Esophagus muscularis mucosa (tissue), 4 donors: ENCODE data around the gene OR7G2. TPM values are rescaled to one million over a fixed set of nuclear protein-coding genes. Genes with fewer than 3 reads are reported as not detected.

Experiments
- DNase-seq: peaks from one replicate; pipeline ENCODE4 v3.0.0-alpha.2; 2017; ENCODE audit errors: extremely low spot score
- H3K27ac ChIP-seq, 4 donors: fragments of 200-600 bp; sonication (generic); replicated peaks in 1 of 4; 1 replicate in 3 of 4; 2 replicates in 1 of 4; pipeline ENCODE4 v1.5.1; 2016 to 2019; ENCODE audit warnings: mild to moderate bottlenecking in 1 of 4
- H3K27me3 ChIP-seq, 4 donors: fragments of 200-600 bp; sonication (generic); one replicate each; pipeline versions ENCODE4 v1.5.1 to v1.6.0; 2016 to 2019
- H3K36me3 ChIP-seq, 4 donors: fragments of 200-600 bp; sonication (generic); one replicate each; pipeline ENCODE4 v1.5.1; 2016 to 2019
- H3K4me1 ChIP-seq, 4 donors: fragments of 200-600 bp; sonication (generic); one replicate each; pipeline ENCODE4 v1.5.1; 2016 to 2019
- H3K4me3 ChIP-seq, 4 donors: fragments of 200-600 bp; sonication (generic); 1 replicate in 2 of 4; 2 replicates in 2 of 4; pipeline ENCODE4 v1.5.1; 2016 to 2019; ENCODE audit warnings: mild to moderate bottlenecking in 4 of 4, moderate library complexity in 1 of 4
- H3K9me3 ChIP-seq, 4 donors: fragments of 200-600 bp; sonication (generic); 1 replicate in 3 of 4; 2 replicates in 1 of 4; pipeline ENCODE4 v1.5.1; 2016 to 2019
- CTCF ChIP-seq, 3 experiments: fragments of 200-600 bp in 2 of 3; fragments of 450-650 bp in 1 of 3; sonication (generic) in 2 of 3; IDR thresholded peaks; one replicate each; pipeline ENCODE4 v1.5.1; 2017 to 2019; ENCODE audit warnings: antibody characterized with exemption in 3 of 3, mild to moderate bottlenecking in 2 of 3, moderate library complexity in 1 of 3
- EP300 ChIP-seq: sonication (generic); formaldehyde crosslinking; IDR thresholded peaks from one replicate; pipeline ENCODE4 v1.6.1; 2017; ENCODE audit warnings: antibody characterized with exemption
- POLR2A ChIP-seq: fragments of 450-650 bp; IDR thresholded peaks from one replicate; pipeline ENCODE4 v1.6.1; 2017; ENCODE audit warnings: antibody characterized with exemption, moderate library complexity, mild to moderate bottlenecking, low read depth
- POLR2AphosphoS5 ChIP-seq, 2 donors: sonication (generic); formaldehyde crosslinking; IDR thresholded peaks; one replicate each; pipeline ENCODE4 v1.6.1; 2017; ENCODE audit warnings: antibody characterized with exemption in 2 of 2
- WGBS: methylation state at CpG from one replicate; pipeline ENCODE4 v1.1.5; 2018; 5-methylcytosine and 5-hydroxymethylcytosine counted together
- intact Hi-C: fragments of 100-400 bp; cut with DNase I; formaldehyde crosslinking; loops from one replicate; pipeline ENCODE4 v1.15.1; 2023
- total RNA-seq, 4 donors: library from RNA; depleted of rRNA; stranded (reverse); fragments of >200 nt; gene quantifications; one replicate each; pipeline versions ENCODE4 v1.1.0 to v1.2.1, GENCODE V29; 2016

Gene OR7G2
- total RNA-seq, 4 donors from 2014 or later, result not detected

GRCh38 chr19:9128171-9128570, 20.9 kb upstream of the OR7G2 start:
- no peak for DNase-seq
- Histone ChIP-seq H3K4me1 (no peaks in the 10 kb centered on the region), H3K4me3 (no peak overlapping the region), H3K27me3 (peaks cover 0 to 34% (median 0%) of the 10 kb centered on the region in 4 donors), H3K9me3 (no peaks in the 10 kb centered on the region), H3K27ac (no peak overlapping the region), H3K36me3 (no peaks in the 10 kb centered on the region)
- intact Hi-C loops, result no loop called here
- no peak for TF ChIP-seq CTCF (IDR thresholded peaks at IDR 0.05)
- TF ChIP-seq EP300, result no peak
- TF ChIP-seq POLR2AphosphoS5 (IDR thresholded peaks at IDR 0.05), result no peak
- no peak for TF ChIP-seq POLR2A
- WGBS, result 76% methylated on average over 3 of the region's 3 CpGs

GRCh38 chr19:9126900-9127405, 19.7 kb upstream of the OR7G2 start, which contains the start of gene OR7G3:
TSS of gene OR7G3 (minus strand) at chr19:9126950. CDS start at chr19:9126950, 0 bp downstream.
- no peak for DNase-seq
- H3K4me1 ChIP-seq, result no peaks in the 10 kb centered on the region
- H3K27me3 ChIP-seq, result peaks cover 0 to 39% (median 0%) of the 10 kb centered on the region in 4 donors
- no CpG with 5 or more reads among the region's 1 CpG for WGBS
- no peak within 1 kb of the TSS for H3K27ac ChIP-seq
- intact Hi-C loops, result no loop called here
- no peak within 1 kb of the TSS for H3K4me3 ChIP-seq
- no peaks in the 10 kb centered on the region for H3K36me3 ChIP-seq
- H3K9me3 ChIP-seq, result no peaks in the 10 kb centered on the region
- TF ChIP-seq CTCF (IDR thresholded peaks at IDR 0.05) (no peak), EP300 (no peak), POLR2AphosphoS5 (IDR thresholded peaks at IDR 0.05) (no peak), POLR2A (no peak)

GRCh38 chr19:9116547-9116946, 9.3 kb upstream of the OR7G2 start:
- WGBS, result 58% methylated on average over 5 of the region's 5 CpGs
- Histone ChIP-seq H3K4me1 (no peaks in the 10 kb centered on the region), H3K27ac (no peak overlapping the region), H3K36me3 (no peaks in the 10 kb centered on the region), H3K27me3 (peaks cover 0 to 43% (median 0%) of the 10 kb centered on the region in 4 donors), H3K4me3 (no peak overlapping the region), H3K9me3 (peaks cover 0 to 3% (median 0%) of the 10 kb centered on the region in 4 donors)
- TF ChIP-seq EP300, result no peak
- DNase-seq, result no peak
- intact Hi-C loops, result no loop called here

- H3K4me1 ChIP-seq, result no peaks in the 10 kb centered on the region
- intact Hi-C loops, result no loop called here
These were observed 8.1 kb upstream of the OR7G2 start, which contains the start of gene OR7G1 for GRCh38 chr19:9115307-9115813. TSS of gene OR7G1 (minus strand) at chr19:9115763. CDS start at chr19:9115763, 0 bp downstream.

GRCh38 chr19:9109959-9110358, 2.7 kb upstream of the OR7G2 start:
- Histone ChIP-seq H3K36me3 (no peaks in the 10 kb centered on the region), H3K27ac (no peak overlapping the region), H3K9me3 (no peaks in the 10 kb centered on the region), H3K4me3 (no peak overlapping the region), H3K4me1 (no peaks in the 10 kb centered on the region), H3K27me3 (peaks cover 0 to 44% (median 0%) of the 10 kb centered on the region in 4 donors)
- intact Hi-C loops, result no loop called here
- WGBS, result 46% methylated on average over 2 of the region's 2 CpGs
- no peak for DNase-seq
- no peak for TF ChIP-seq POLR2A
- no peak for TF ChIP-seq CTCF (IDR thresholded peaks at IDR 0.05)
- TF ChIP-seq POLR2AphosphoS5 (IDR thresholded peaks at IDR 0.05), result no peak
- TF ChIP-seq EP300, result no peak

More at GRCh38 chr19:9115307-9115813, 8.1 kb upstream of the OR7G2 start, which contains the start of gene OR7G1:
- DNase-seq, result no peak
- Histone ChIP-seq H3K4me3 (no peak within 1 kb of the TSS), H3K27me3 (peaks cover 0 to 42% (median 0%) of the 10 kb centered on the region in 4 donors), H3K9me3 (no peaks in the 10 kb centered on the region), H3K36me3 (no peaks in the 10 kb centered on the region), H3K27ac (no peak within 1 kb of the TSS)
- WGBS, result 86% methylated on average over 2 of the region's 2 CpGs
- TF ChIP-seq EP300 (no peak), POLR2A (no peak), CTCF (IDR thresholded peaks at IDR 0.05) (no peak), POLR2AphosphoS5 (IDR thresholded peaks at IDR 0.05) (no peak)
